22Rv1 (cell line): ENCODE measurements around the gene THAP8.

ENCODE experiments used
- H3K27ac ChIP-seq: fragments of 450-650 bp; 2 replicates; pipeline ENCODE4 v1.5.1; 2017
- CTCF ChIP-seq: fragments of 450-650 bp; IDR thresholded peaks from 2 replicates; pipeline ENCODE4 v1.5.1; 2017; ENCODE audit warnings: mild to moderate bottlenecking
- ZFX ChIP-seq: fragments of 450-650 bp; IDR thresholded peaks from 2 replicates; pipeline ENCODE4 v1.6.1; 2017; ENCODE audit warnings: antibody characterized with exemption, borderline replicate concordance

THAP8 gene

GRCh38 chr19:36054733-36055686 is 925 bp upstream of the THAP8 start, which contains the start of gene WDR62:
WDR62 (plus strand) TSS chr19:36054897; CDS start chr19:36054972, 75 bp downstream.
- TF ChIP-seq ZFX, result no peak
- TF ChIP-seq CTCF, result no peak
- peak within 1 kb of the TSS; percentile 97 for H3K27ac ChIP-seq

- TF ChIP-seq CTCF (no peak; the same call in 1 of the 2 replicates), ZFX (no peak)
- H3K27ac ChIP-seq, result no peak overlapping the region; the same call in 1 of the 2 replicates
Measured at GRCh38 chr19:36051637-36052036, 2.4 kb downstream of the THAP8 start.

- peak; percentile 20 for TF ChIP-seq CTCF
- no peak for TF ChIP-seq ZFX
- no peak overlapping the region; the same call in 1 of the 2 replicates for H3K27ac ChIP-seq
Measured at GRCh38 chr19:36051236-36051635, 2.8 kb downstream of the THAP8 start.

- H3K27ac ChIP-seq, result peak overlapping the region; percentile 33
- TF ChIP-seq ZFX (no peak), CTCF (no peak)
Measured at GRCh38 chr19:36049080-36049698, 4.9 kb downstream of the THAP8 start.

- TF ChIP-seq ZFX, result no peak
- no peak for TF ChIP-seq CTCF
- no peak overlapping the region for H3K27ac ChIP-seq
Measured at GRCh38 chr19:36047835-36048234, 6.2 kb downstream of the THAP8 start.

GRCh38 chr19:36046443-36047050 is 7.5 kb downstream of the THAP8 start:
- no peak for TF ChIP-seq CTCF
- H3K27ac ChIP-seq, result no peak overlapping the region
